DMS53 treated with DMSO at 0.1 percent for 48 hours (cell line): ENCODE results near the gene RNF38.
"Not testable (repeated sequence)": the region's sequence is repeated elsewhere in the genome, so short reads cannot be mapped to it uniquely, and the experiment has no call there.

Source experiments
- DNase-seq: peaks from one replicate; lab custom pipeline; 2025; ENCODE audit not compliant: unreplicated experiment; lab: John Stamatoyannopoulos, UW

Gene RNF38

DNA sequence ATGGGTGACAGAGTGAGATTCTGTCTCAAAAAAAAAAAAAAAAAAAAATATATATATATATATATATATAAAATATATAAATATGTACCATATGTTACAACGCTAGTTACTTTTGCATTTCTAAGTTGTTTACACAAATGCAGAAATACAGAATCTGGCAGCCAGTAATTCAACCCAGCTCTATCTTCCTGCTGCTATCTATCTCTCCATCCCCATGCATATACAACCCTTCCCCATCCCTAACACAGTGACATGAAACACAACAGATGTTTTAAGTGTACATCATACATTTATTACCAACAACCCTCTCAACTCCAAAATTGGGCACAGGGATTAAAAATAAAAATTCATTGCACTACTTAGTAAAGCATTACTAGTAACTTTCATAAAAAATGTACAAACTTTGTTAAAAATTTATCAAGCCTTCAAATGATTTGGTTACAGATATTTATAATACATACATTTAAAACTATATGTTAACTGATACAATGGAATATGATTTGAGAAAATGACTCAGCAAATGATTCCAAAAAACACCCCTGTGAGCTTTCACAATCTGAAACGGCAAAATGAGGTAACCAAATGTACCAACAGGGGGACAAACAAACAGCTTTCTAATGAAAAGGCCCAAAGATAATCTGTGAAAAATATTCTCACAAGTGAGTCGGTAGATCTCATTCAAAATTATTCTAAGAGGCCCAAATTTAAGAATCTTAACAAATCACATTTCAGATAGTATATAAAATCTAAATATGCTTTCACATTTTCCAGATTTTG lies 63.8 kb downstream of the RNF38 start:
- DNase-seq: no peak

DNA sequence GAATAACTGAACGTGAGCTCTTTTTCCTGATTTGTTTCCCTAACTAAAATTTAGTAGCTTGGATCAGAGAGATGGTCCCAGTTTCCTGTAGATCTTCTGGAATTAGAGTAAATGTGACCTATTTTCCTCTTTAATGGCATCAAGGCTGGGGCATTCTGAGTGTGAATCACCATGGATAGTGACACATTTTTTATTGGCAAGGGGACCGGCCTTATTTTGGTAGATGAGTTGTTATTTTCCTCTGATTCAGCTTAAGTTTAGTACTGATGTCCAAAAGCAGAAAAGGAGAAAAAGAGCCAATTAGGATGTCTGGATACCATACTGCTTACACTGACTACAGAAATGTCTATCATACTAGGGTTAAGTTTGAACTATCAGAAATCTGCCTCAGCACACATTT lies 68.1 kb downstream of the RNF38 start:
- no peak for DNase-seq

GRCh38 chr9:36328798-36329411 lies 71.2 kb downstream of the RNF38 start:
- DNase-seq: peak; percentile 55

GRCh38 chr9:36325081-36325828 lies 74.8 kb downstream of the RNF38 start:
- DNase-seq: no peak

- DNase-seq: no peak
Measured at GRCh38 chr9:36323926-36324325, 76.1 kb downstream of the RNF38 start.

DNA sequence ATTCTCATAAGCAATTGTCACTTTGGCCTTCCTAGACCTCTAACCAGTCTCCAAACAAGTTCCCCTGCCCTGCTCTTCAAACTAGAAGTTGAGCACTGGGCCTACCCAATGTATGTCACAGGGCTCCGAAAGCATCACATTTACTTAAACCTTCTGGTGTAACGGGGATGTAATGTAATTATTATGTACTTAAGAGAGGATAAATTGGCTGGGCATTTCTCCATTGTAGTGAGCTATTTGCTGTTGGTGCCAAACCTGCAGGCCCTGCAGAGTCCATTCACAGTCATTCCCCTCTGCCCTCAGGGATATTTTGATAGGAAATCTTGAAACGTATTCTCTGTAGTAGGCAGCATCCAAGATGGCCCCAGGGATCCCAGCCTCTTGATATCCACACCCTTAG lies 77.6 kb downstream of the RNF38 start:
- DNase-seq: no peak

GRCh38 chr9:36321903-36322302 lies 78.2 kb downstream of the RNF38 start:
- not testable (repeated sequence) for DNase-seq

DNA sequence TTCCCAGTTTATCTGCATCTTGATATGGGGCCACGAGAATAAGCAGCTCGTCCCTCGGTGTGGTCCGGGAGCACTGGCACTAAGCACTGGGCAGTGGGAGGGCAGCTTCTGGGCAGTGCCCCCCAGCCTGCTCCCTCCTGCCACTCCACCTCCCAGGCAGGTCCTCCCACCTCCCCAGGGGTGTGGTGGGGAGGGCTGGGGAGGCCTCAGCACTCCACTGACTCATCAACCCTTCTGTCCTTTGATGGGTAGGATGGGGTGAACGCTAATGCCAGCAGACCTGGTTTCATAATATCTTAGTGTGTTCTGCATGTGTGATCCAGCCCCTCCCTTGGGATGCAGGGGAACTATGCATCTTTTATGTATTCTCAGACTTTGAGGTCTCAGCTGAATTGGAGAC lies 79.6 kb downstream of the RNF38 start:
- no peak for DNase-seq

DNA sequence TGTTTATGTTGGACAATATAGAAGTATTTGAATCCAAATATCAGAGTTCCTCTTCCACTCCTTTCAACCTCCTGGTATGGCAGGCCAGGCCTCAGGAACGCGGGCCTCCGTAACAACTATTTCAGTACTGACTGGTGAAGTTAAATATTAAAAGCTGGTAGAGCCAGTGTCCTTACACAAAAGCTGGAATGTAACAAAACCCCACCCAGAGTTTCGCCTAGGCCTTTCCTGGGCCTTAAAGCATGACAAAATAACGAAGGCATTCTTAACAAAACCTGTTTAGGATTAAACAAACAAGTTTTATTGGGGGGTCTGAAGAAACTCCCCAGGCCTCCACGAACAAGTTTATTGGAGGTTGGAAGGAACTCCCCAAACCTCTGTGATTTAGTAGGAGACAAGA lies 80.3 kb downstream of the RNF38 start:
- DNase-seq: no peak

DNA sequence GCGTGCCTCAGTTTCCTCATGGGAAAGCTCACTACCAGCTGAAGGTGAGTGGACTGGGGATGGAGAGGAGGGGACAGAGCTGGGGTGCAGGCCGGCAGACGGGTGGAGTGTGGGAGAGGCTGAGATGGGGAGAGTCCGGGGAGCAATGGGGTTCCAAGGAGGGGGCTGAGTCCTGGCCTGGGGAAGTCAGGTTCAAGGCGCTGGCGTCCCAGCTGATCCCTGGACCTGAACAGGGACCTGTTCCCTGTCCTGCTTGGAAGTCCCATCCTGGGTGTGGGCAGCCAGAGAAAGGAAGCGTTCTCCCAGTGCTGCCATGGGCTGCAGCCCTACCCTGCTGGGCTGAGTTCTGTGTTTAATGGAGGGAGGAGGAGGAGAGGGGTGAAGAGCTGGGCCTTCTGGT lies 80.9 kb downstream of the RNF38 start:
- DNase-seq: no peak

DNA sequence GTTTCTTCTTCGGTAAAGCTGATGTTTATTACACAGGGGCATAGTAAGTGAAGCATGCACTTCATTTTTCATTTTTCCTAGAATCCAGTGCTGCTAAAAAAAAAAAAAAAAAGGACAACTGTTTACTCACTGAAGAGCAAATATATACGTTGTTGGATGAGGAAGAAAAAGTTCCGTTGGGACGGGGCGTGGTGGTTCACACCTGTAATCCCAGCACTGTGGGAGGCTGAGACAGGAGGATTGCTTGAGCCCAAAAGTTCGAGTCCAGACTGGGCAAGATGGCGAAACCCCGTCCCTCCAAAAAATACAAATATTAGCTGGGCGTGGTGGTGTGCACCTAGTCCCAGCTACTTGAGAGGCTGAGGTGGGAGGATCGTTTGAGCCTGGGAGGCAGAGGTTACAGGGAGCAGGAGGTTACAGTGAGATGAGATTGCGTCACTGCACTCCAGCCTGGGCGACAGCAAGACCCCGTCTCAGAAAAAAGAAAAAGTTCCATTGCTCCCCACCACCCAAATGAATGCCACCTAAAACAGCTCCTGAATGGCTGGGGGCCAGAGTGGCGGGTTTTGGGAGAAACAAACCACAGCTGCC lies 81.8 kb downstream of the RNF38 start:
- no peak for DNase-seq

GRCh38 chr9:36317766-36318165 lies 82.3 kb downstream of the RNF38 start:
- DNase-seq: peak; percentile 54

GRCh38 chr9:36316611-36317317 lies 83.3 kb downstream of the RNF38 start:
- DNase-seq: no peak

- DNase-seq: no peak
Measured at GRCh38 chr9:36316049-36316448, 84.0 kb downstream of the RNF38 start.

GRCh38 chr9:36315283-36315682 lies 84.8 kb downstream of the RNF38 start:
- DNase-seq: no peak

- no peak for DNase-seq
Measured at GRCh38 chr9:36314740-36315139, 85.3 kb downstream of the RNF38 start.

DNA sequence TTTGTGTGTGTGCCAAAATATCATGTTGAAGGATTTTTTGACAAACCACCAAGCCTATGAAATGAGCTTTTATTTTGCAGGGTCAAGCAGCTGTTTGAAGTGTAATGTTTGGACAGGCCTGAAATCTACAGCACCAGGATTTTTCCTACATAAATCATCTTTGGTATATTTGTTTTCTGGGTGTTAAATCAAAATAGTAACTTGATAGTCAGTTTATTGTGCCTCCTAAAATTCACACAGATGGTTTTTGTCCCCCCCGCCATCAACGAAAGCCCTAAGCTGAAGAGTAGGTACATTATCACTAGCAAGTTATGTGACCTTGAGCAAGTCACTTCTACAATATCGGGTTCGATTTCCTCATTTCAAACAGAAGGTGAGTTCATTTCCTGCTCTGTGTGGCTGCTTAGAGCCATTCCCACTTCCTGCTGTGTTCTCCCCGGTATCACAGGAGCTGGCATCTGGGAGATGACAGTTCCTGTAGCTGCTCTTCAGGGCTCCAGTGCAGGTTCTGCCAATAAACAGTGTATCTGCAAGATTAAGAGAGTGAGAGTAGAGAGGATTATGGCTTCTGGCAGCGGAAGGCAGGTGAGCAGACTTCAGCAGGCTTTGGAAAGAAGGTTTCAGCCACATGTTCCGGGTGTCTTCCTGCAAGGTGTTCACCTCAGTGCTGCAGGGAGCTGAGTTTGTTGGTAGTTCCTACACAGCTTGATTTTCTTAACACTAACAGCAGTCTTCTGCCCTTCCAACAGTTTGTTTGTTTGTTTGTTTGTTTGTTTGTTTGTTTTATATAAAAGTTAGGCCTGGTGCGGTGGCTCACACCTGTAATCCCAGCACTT lies 93.4 kb downstream of the RNF38 start:
- DNase-seq: peak; percentile 70

DNA sequence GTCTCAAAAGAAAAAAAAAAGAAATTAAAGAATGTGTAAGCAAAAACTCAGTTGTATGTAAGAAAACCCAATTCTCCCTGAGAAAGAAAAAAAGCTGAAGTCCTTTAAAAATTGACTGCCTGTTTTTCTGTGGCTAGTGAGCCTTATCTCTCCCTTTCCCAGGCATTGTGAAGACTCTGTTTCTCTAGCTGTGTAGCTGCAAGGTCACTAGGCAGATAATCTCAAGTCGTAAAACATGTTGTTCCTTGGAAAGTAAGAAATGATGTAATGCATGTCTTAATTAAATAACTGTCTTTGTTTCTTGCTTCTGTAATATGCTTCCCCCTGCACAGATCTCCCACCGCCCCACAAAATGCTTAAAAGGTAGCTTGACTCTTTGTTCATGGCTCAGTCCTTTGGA lies 95.7 kb downstream of the RNF38 start:
- not testable (repeated sequence) for DNase-seq

DNA sequence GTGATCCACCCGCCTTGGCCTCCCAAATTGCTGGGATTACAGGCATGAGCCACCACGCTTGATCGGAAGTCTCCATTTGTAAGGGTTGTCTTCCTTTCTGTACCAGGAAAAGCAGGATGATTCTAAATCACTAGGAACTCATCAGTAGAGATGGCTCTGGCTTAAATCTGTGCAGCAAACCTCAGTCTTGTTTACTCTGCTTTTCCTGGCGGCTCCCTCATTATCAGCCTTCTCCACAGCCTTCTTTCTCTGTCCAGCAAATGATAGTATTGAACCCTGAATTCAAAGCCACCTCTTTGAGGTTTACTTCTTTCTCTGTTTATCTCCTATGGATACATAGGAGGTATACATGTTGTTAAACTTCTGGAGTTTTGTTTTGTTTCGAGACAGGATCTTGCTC lies 98.8 kb downstream of the RNF38 start:
- no peak for DNase-seq

DNA sequence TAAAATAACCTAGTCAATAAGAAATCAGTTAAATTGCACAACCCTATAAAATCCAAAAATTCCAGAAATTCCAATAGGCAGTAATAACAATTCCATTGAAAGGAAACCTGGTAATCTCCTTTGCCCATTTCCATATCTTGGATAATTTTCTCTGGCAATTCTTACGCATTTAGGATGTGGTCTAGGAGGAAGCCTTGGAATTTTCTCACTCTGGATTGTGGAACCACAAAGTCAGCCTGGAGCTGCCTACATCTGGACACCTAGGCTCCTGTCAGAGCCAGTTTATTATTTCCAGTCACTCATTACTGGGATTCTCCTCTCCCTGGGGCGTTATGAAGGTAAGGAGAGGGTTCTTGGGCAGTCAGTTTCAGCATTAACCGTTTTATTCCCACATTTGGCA lies 101.5 kb downstream of the RNF38 start:
- no peak for DNase-seq
